ENCODE measurements around the gene GLTP.
"Not testable (repeated sequence)": the region's sequence is repeated elsewhere in the genome, so short reads cannot be mapped to it uniquely, and the experiment has no call there.

The GLTP gene

GRCh38 chr12:109896188-109896587, 15.8 kb upstream of the GLTP start:
- Histone ChIP-seq H3K36me3 (replicated peaks) (no peaks in the 10 kb centered on the region), H3K9me3 (no peaks in the 10 kb centered on the region), H3K27me3 (ENCODE audit: low read depth) (no peaks in the 10 kb centered on the region), H3K4me1 (peaks cover 10% of the 10 kb centered on the region), H3K4me3 (no peak overlapping the region)
- DNase-seq (ENCODE audit: low spot score in 2 of 2), result no peak
- in situ Hi-C loops (cut with MboI; ENCODE audit: low sequenced_read_pairs), result no loop called here

GRCh38 chr12:109894939-109895338, 14.6 kb upstream of the GLTP start:
- no peaks in the 10 kb centered on the region for H3K36me3 ChIP-seq (replicated peaks)
- H3K4me3 ChIP-seq, result no peak overlapping the region
- H3K4me1 ChIP-seq, result peaks cover 5% of the 10 kb centered on the region; the same call in 1 of the 2 replicates
- no peaks in the 10 kb centered on the region for H3K9me3 ChIP-seq
- H3K27me3 ChIP-seq (ENCODE audit: low read depth), result no peaks in the 10 kb centered on the region
- in situ Hi-C loops (cut with MboI; ENCODE audit: low sequenced_read_pairs), result no loop called here
- DNase-seq (ENCODE audit: low spot score in 2 of 2), result no peak

GRCh38 chr12:109893261-109893995, 13.1 kb upstream of the GLTP start:
- in situ Hi-C loops (cut with MboI; ENCODE audit: low sequenced_read_pairs), result no loop called here
- H3K9me3 ChIP-seq, result no peaks in the 10 kb centered on the region
- no peak for DNase-seq (ENCODE audit: low spot score in 2 of 2)
- H3K4me3 ChIP-seq, result no peak overlapping the region
- H3K36me3 ChIP-seq (replicated peaks), result no peaks in the 10 kb centered on the region
- H3K4me1 ChIP-seq, result no peaks in the 10 kb centered on the region
- H3K27me3 ChIP-seq (ENCODE audit: low read depth), result no peaks in the 10 kb centered on the region

- no peaks in the 10 kb centered on the region for H3K9me3 ChIP-seq
- in situ Hi-C loops (cut with MboI; ENCODE audit: low sequenced_read_pairs), result no loop called here
- no peak for DNase-seq (ENCODE audit: low spot score in 2 of 2)
- H3K27me3 ChIP-seq (ENCODE audit: low read depth), result no peaks in the 10 kb centered on the region
- no peaks in the 10 kb centered on the region for H3K36me3 ChIP-seq (replicated peaks)
- no peaks in the 10 kb centered on the region for H3K4me1 ChIP-seq
- H3K4me3 ChIP-seq, result no peak overlapping the region
Observed at GRCh38 chr12:109892748-109893147, 12.4 kb upstream of the GLTP start.

- H3K9me3 ChIP-seq, result no peaks in the 10 kb centered on the region
- no peaks in the 10 kb centered on the region for H3K27me3 ChIP-seq (ENCODE audit: low read depth)
- DNase-seq (ENCODE audit: low spot score in 2 of 2), result no peak
- H3K36me3 ChIP-seq (replicated peaks), result no peaks in the 10 kb centered on the region
- in situ Hi-C loops (cut with MboI; ENCODE audit: low sequenced_read_pairs), result no loop called here
- H3K4me1 ChIP-seq, result no peaks in the 10 kb centered on the region
- no peak overlapping the region for H3K4me3 ChIP-seq
Observed at GRCh38 chr12:109892165-109892715, 11.9 kb upstream of the GLTP start.

- in situ Hi-C loops (cut with MboI; ENCODE audit: low sequenced_read_pairs); H3K27me3 ChIP-seq (ENCODE audit: low read depth); H3K4me3 ChIP-seq; H3K36me3 ChIP-seq (replicated peaks); DNase-seq (ENCODE audit: low spot score in 2 of 2); H3K9me3 ChIP-seq; H3K4me1 ChIP-seq: not testable (repeated sequence)
Observed at GRCh38 chr12:109891731-109892130, 11.4 kb upstream of the GLTP start.

GRCh38 chr12:109890620-109891170, 10.4 kb upstream of the GLTP start:
- Histone ChIP-seq H3K4me3 (no peak overlapping the region), H3K36me3 (replicated peaks) (no peaks in the 10 kb centered on the region), H3K9me3 (no peaks in the 10 kb centered on the region), H3K27me3 (ENCODE audit: low read depth) (no peaks in the 10 kb centered on the region), H3K4me1 (no peaks in the 10 kb centered on the region)
- no peak for DNase-seq (ENCODE audit: low spot score in 2 of 2)
- in situ Hi-C loops (cut with MboI; ENCODE audit: low sequenced_read_pairs), result no loop called here

- Histone ChIP-seq H3K9me3 (no peaks in the 10 kb centered on the region), H3K36me3 (replicated peaks) (no peaks in the 10 kb centered on the region), H3K4me1 (no peaks in the 10 kb centered on the region), H3K27me3 (ENCODE audit: low read depth) (no peaks in the 10 kb centered on the region), H3K4me3 (no peak overlapping the region)
- DNase-seq (ENCODE audit: low spot score in 2 of 2), result no peak
- in situ Hi-C loops (cut with MboI; ENCODE audit: low sequenced_read_pairs), result no loop called here
Observed at GRCh38 chr12:109888179-109889020, 8.1 kb upstream of the GLTP start.

- H3K4me1 ChIP-seq, result peaks cover 6% of the 10 kb centered on the region; the same call in 1 of the 2 replicates
- H3K4me3 ChIP-seq, result no peak overlapping the region
- H3K27me3 ChIP-seq (ENCODE audit: low read depth), result no peaks in the 10 kb centered on the region
- DNase-seq (ENCODE audit: low spot score in 2 of 2), result no peak
- in situ Hi-C loops (cut with MboI; ENCODE audit: low sequenced_read_pairs), result no loop called here
- no peaks in the 10 kb centered on the region for H3K9me3 ChIP-seq
- H3K36me3 ChIP-seq (replicated peaks), result no peaks in the 10 kb centered on the region
Observed at GRCh38 chr12:109885616-109886015, 5.3 kb upstream of the GLTP start.

- Histone ChIP-seq H3K9me3 (no peaks in the 10 kb centered on the region), H3K4me1 (peaks cover 18% of the 10 kb centered on the region), H3K27me3 (ENCODE audit: low read depth) (no peaks in the 10 kb centered on the region), H3K36me3 (replicated peaks) (no peaks in the 10 kb centered on the region; the same call in 1 of the 2 replicates), H3K4me3 (no peak overlapping the region)
- in situ Hi-C loops (cut with MboI; ENCODE audit: low sequenced_read_pairs), result no loop called here
- DNase-seq (ENCODE audit: low spot score in 2 of 2), result no peak
Observed at GRCh38 chr12:109883461-109883860, 3.1 kb upstream of the GLTP start.

- DNase-seq (ENCODE audit: low spot score in 2 of 2), result no peak
- Histone ChIP-seq H3K36me3 (replicated peaks) (no peaks in the 10 kb centered on the region; the same call in 1 of the 2 replicates), H3K4me3 (no peak overlapping the region), H3K27me3 (ENCODE audit: low read depth) (no peaks in the 10 kb centered on the region), H3K9me3 (no peaks in the 10 kb centered on the region), H3K4me1 (peaks cover 18% of the 10 kb centered on the region)
- in situ Hi-C loops (cut with MboI; ENCODE audit: low sequenced_read_pairs), result no loop called here
Observed at GRCh38 chr12:109881752-109882151, 1.4 kb upstream of the GLTP start.

GRCh38 chr12:109880938-109881337, 597 bp upstream of the GLTP start:
- peaks cover 18% of the 10 kb centered on the region for H3K4me1 ChIP-seq

GRCh38 chr12:109879351-109880042, 844 bp downstream of the GLTP start:
- Histone ChIP-seq H3K4me3 (peak overlapping the region; percentile 64), H3K9me3 (no peaks in the 10 kb centered on the region), H3K36me3 (replicated peaks) (no peaks in the 10 kb centered on the region; the same call in 1 of the 2 replicates), H3K4me1 (peaks cover 21% of the 10 kb centered on the region), H3K27me3 (ENCODE audit: low read depth) (no peaks in the 10 kb centered on the region)
- in situ Hi-C loops (cut with MboI; ENCODE audit: low sequenced_read_pairs), result no loop called here
- peak in 1 of 2 experiments; percentile 15 for DNase-seq (ENCODE audit: low spot score in 2 of 2)

More at GRCh38 chr12:109880938-109881337, 597 bp upstream of the GLTP start:
- no peak for DNase-seq (ENCODE audit: low spot score in 2 of 2)
- H3K36me3 ChIP-seq (replicated peaks), result no peaks in the 10 kb centered on the region; the same call in 1 of the 2 replicates
- no peaks in the 10 kb centered on the region for H3K27me3 ChIP-seq (ENCODE audit: low read depth)
- peak overlapping the region; percentile 45 for H3K4me3 ChIP-seq
- no peaks in the 10 kb centered on the region for H3K9me3 ChIP-seq
- in situ Hi-C loops (cut with MboI; ENCODE audit: low sequenced_read_pairs), result no loop called here
